HPDE6-E6E7 (cell line): ENCODE data around the gene CSK.
"Not testable (repeated sequence)": the region's sequence is repeated elsewhere in the genome, so short reads cannot be mapped to it uniquely, and the experiment has no call there.

ENCODE experiments used
- DNase-seq: peaks from one replicate; pipeline ENCODE4 v3.0.0; 2011; ENCODE audit warnings: missing footprints; ENCODE audit errors: extremely low spot score

The CSK gene

DNA sequence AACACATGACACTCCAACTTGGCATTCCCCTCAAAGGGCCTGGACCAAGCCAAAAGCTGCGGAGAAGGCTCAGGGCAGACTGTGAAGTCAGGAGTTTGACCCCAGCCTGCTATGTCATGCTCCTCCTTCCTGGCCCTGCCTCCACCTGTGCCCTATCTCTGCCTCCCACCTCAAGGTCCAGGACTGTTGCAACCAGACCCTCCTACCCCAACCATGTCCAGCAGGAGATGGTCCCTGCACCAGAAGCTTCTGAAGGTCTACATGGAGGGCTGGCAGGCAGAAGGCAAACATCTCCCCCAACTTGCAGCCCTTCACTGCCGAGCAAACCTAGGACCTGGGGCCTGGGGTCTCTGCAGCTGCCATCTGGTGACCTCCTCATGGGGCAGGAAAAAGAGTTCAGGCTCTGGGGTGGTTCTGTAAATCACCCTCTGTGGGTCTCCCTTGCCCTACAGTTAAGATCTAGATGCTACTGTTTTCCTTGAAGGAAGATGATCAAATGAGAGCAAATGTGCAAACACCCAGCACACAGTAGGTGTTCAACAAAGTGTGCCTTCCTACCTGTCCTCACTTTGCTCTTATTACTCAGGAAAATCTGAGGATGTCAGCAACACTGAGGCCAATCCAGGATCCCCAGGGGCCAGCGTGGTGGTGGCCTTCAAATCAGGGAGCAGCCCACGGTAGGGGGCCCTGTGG is 11.5 kb upstream of the CSK start:
- no peak for DNase-seq

GRCh38 chr15:74773329-74773728 is 8.6 kb upstream of the CSK start:
- DNase-seq = no peak

- DNase-seq = no peak
These were observed 8.1 kb upstream of the CSK start for GRCh38 chr15:74773731-74774252.

DNA sequence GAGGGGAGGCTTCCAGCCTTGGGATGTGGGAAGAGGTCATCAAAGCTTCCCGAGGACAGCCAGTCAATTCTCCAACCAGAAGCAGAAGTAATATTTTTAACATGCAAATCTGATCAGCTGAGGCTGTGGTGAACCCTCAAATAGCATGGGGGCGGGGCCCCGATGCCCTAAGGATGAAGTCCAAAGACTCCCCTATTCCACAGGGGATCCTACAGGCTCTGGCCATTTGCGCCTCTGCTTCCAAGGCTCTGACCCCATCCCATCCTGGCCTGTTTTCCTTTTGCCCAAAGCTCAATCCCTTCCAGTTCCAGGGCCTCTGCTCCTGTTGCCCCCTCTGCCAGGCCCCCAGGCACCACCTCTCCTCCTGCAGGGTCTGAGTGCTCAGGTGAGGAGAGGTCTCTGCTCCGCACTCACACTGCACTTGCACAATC is 6.7 kb upstream of the CSK start:
- DNase-seq = no peak

DNA sequence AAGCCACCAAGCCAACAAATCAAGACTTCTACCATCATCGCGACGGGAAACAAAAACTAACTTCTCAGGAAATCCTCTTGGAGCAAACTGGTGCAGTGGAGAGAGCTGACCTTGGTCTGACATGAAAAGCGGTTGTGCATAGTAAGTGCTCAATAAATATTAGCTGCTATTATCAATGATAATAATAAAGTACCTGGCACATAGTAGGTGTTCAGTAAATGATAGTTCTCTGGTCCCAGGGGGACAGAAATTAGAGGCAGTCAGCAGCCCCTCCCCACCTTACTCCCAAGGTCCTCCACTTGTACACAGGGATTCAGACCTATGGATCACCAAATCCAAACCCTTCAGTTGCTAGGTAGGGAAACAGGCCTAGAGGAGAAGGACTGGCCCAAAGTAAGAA is 6.0 kb upstream of the CSK start:
- no peak for DNase-seq

DNA sequence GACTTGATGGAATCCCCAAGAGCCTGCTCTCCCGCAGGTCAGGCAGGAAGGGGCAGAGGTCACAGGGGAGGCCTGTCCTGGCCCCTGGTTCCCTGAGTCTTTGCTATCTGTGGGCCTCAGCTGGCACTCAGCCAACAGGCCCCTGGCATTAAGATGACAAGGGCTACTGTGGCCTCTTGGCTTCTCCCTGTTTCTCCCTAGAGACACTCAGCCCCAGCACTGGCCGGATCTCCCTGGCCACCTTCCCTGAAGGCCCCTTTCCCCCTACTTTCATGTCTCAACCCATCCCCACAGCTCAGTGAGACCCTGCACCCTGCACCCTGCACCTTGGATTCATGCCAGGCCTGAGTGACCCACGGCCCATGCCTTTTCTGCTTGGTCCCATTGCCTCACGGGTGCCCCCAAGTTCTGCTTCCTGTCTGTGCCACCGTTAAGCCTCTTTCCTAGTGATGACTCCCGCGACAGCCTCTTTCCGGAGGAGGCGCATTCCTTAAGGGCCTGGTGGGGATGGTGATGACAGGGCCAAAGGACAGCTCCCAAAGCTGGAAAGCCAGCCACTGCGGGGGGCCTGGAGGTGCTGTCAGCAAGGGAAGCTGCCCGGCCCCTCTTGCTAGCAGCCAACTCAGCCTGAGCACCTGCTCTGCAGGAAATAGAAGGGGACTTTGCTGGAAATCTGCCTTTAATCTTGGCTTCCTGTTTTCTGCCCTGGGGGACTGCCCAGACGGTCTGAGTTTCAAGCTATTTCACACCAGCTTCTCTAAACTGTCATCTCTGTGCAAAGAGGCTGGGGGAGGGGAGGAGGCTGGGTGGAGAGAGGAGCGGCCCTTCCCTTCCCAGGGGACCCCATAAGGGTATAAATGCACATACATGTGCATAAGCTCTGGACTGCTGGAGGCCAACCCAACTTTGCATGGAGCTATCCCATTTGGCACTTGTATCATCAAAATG is 4.8 kb upstream of the CSK start:
- no peak for DNase-seq

- DNase-seq = no peak
These were observed 3.9 kb upstream of the CSK start for GRCh38 chr15:74777769-74778598.

DNA sequence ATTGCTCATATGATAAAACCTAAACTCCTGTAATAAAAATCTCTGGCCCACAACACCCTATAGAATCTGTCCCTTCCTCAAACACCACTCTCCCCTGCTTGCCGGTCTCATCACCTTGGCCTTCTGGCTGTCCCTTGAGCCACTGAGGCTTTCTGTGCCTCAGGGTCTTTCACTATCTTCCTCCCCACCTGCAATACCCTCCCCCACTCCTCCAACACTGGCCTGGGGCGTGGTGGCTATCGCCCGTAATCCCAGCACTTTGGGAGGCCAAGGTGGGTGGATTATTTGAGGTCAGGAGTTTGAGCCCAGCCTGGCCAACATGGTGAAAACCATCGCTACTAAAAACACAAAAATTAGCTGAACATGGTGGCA is 3.3 kb upstream of the CSK start:
- DNase-seq = no peak

GRCh38 chr15:74779162-74779648 is 2.7 kb upstream of the CSK start:
- DNase-seq = no peak

DNA sequence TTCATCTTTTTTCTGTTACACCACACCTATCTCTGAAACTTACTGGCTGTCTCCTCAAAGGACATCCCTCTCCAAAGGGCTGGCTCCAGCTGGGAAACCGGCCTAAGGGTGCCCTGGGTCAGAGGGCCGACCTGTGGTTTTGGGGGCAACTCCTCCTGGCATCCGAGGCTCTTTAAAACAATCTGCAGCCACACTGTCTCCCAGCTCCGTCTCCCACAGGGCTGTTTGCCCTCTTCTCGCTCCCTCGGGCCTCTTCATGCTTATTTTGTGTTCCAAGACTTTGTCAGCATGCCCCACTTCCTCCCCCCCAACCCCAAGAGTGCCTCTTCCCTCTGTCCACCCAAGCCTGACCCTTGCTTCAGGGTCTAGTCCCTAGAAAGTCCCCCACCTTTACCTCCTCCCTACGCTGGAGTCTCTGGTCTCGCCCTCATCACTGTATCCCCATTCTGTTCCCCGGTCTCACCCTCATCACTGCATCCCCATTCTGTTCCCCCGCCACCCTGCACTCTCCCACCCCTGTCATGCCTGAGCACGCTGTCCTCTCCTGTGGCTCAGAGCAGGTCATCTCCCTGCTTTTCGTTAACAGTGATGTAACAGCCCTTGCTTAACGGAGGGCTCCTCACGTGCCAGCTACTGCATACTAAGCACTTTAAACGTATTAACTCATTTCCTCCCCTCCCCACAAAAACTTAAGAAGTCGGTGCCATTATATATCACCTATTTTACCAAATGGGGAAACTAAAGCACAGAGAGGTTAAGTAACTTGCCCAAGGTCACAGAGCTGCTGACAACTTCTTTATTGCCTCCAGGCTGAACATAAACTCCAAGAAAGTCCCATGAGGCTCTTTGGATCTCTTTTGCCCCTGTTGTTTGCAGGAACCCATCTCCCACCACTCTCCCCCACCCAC is 1.1 kb upstream of the CSK start:
- no peak for DNase-seq

- DNase-seq = no peak
These were observed 585 bp downstream of the CSK start for GRCh38 chr15:74782259-74783071.

GRCh38 chr15:74783072-74783807 is 1.4 kb downstream of the CSK start:
- no peak for DNase-seq

DNA sequence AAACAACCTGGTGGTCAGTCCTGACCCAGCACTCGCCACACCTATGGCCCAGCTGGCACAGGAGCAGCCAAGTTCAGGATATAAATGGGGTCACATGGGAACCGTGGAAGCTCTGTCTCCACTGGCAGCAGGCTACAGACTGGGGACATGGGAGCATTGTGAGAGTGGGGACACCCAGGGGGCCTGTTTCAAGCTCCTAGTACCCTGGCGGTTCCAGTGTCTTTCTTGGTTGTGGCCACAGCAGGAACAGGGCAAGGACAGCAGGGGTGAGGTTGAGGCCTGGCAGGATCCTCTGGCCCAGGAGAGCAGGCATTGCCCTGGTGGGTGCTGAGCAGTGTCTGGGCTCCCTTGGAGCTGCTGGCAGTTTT is 1.9 kb downstream of the CSK start:
- no peak for DNase-seq

DNA sequence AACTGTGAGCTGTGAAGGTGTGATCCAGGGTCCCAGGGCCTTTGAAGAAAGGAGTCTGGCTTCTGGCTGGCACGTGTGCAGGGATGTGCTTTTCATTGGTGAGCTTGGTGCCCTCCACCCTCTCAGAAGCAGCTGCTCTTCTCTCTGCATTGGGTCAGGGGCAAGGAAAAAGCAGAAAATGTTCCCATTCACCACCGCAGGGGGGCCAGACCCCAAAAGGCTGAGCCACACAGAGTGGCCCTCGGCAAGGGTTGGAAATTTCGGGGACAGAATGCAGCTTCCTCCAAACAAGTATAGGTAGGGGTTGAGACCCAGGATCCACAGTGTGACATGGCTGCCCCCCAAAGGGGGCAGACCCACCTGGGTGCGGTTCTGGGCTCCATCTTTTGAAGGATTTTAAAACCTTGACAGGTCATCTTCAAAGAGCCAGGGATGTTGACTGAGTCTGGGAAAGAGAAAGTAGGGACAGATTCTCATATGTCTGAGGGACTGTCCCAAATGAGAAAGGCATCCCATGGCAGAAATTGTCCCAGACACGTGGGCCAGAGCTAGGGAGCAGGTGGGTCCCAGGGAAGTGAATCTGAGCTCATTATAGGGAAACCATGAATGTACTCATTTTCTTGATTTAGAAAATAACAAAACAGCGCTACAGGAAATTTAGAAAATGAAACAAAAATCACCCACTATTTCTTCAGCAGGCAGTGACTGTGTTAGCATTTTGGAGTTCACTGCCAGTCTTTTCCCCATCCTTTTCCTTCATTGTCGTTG is 2.7 kb downstream of the CSK start:
- no peak for DNase-seq

GRCh38 chr15:74785194-74786032 is 3.5 kb downstream of the CSK start:
- DNase-seq = no peak

GRCh38 chr15:74786081-74786480 is 4.2 kb downstream of the CSK start:
- DNase-seq = not testable (repeated sequence)

DNA sequence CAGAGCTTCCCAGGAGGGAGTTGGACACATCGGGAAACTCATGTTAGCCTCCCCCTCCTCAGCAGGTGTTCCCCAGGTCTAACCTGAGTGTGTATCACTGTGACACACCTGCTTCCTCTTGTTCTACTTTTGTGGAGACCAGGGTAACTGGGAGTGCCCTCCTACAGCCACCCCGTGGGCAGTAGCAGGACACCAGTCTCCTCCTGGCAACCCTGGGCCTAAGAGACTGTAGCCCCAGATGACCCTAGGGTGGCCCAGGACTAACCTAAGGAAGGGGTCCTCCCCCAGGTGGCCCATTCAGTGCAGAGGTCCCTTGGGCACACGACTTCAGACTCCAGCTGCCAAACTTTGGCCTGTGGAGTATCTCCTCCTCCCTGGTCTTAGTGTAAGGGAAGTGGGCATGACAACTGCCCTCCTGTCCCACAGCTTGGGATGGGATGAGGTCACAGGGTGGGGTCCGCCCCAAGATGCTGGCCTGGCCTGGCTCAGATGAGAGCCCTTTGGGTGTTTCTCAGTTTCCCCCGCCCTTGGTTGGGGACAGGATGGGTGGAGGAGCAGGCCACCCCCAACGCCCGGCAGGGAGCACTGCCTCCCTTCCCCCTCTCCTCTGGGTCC is 4.8 kb downstream of the CSK start:
- DNase-seq = no peak
